C4-2B (cell line): Measurements from ENCODE around the gene SPATA3.

Source experiments
- H3K27ac ChIP-seq: fragments of 450-650 bp; 2 replicates; pipeline ENCODE4 v1.5.1; 2017
- ZFX ChIP-seq: fragments of 450-650 bp; IDR thresholded peaks from 2 replicates; pipeline ENCODE4 v1.6.1; 2017
- TF ChIP-seq, protein P1 (sequence below): fragments of 450-650 bp; conservative IDR thresholded peaks from 2 replicates; pipeline ENCODE4 v1.5.1; 2017; ENCODE audit warnings: mild to moderate bottlenecking

SPATA3 gene

GRCh38 chr2:231033147-231034132 lies 37.5 kb downstream of the SPATA3 start:
- H3K27ac ChIP-seq: peak overlapping the region; percentile 68
- TF ChIP-seq, protein P1, sequence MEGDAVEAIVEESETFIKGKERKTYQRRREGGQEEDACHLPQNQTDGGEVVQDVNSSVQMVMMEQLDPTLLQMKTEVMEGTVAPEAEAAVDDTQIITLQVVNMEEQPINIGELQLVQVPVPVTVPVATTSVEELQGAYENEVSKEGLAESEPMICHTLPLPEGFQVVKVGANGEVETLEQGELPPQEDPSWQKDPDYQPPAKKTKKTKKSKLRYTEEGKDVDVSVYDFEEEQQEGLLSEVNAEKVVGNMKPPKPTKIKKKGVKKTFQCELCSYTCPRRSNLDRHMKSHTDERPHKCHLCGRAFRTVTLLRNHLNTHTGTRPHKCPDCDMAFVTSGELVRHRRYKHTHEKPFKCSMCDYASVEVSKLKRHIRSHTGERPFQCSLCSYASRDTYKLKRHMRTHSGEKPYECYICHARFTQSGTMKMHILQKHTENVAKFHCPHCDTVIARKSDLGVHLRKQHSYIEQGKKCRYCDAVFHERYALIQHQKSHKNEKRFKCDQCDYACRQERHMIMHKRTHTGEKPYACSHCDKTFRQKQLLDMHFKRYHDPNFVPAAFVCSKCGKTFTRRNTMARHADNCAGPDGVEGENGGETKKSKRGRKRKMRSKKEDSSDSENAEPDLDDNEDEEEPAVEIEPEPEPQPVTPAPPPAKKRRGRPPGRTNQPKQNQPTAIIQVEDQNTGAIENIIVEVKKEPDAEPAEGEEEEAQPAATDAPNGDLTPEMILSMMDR: no peak
- no peak for TF ChIP-seq ZFX

- peak overlapping the region; percentile 51 for H3K27ac ChIP-seq
- no peak for TF ChIP-seq ZFX
- TF ChIP-seq, protein P1: no peak
Measured at GRCh38 chr2:231034291-231034882, 38.5 kb downstream of the SPATA3 start.

DNA sequence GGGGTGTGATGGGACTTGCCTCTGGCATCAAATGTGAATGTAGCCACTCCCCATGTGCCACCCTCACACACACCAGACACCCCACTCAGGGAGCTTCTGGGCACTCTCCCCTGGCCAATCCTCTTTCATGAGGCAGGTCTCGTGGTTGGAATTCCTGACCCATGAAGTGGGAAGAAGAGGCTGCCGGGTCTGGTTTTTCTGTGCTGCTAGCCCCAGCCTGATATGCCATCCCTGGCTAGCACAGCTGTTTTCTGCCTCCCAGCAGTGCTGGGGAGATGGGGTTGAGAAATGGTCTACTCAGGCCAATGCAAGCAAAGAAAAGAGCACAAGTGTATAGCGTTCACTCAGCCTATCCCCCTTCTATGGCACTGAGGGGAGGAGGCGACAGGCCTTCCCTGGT lies 40.2 kb downstream of the SPATA3 start:
- H3K27ac ChIP-seq: no peak overlapping the region; the same call in 1 of the 2 replicates
- TF ChIP-seq, protein P1: no peak
- no peak for TF ChIP-seq ZFX

DNA sequence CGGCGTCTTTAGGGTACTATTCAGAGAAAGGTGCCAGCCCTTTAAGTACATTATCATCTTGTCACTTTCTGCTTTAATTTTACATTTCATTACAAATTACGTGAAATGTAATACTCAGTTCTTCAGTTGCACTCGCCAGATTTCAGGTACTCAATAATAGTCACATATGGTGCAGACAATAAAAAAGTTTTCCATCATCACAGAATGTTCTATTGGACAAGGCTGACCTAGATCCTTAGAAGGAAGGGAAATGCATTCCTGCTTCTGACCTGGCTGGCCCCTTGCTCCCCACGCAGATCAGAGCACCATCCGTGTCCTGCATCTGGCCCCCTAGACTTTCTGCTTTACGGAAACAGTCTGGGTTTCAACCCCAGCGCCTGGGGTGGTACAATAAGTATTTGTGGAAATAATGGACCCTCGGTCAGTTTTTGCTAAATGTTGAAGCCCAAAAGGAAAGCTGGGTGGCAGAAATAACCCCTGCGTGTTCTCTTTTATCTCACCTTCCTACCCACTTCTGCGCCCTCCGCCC lies 40.7 kb downstream of the SPATA3 start:
- H3K27ac ChIP-seq: peak overlapping the region; percentile 68; the same call in 1 of the 2 replicates
- no peak for TF ChIP-seq ZFX
- TF ChIP-seq, protein P1: no peak

DNA sequence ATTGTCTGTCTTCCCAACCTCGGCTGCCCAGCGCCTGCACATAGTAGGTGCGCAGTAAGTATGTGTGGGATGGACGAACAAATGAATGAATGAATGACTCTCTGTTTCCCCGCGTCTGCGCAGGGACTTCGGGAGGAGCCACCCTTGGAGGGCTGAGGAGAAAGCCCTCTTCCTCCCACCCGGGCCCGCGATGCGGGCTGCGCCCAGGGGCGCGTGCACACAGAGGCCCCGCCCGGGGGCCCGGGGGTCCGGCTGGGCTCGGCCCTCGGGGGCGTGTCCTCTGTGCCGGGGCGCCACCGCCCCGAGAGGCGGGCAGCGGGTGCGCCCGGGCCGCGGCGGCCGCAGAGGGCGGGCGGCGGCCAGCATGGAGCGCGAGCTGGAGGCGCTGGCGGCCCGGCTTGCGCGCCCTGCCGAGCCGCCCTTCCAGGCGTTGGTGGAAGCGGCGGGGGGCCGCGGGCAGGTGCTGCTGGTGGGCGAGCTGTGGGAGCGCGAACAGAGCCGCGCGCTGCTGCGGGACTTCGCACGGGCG lies 41.3 kb downstream of the SPATA3 start, which contains the start of gene C2orf72:
Gene C2orf72 (plus strand): TSS at position 322 of the 529 bp plus-strand sequence. CDS start 43 bp downstream, at position 365.
- TF ChIP-seq, protein P1: no peak
- no peak for TF ChIP-seq ZFX
- H3K27ac ChIP-seq: peak within 1 kb of the TSS; percentile 68

DNA sequence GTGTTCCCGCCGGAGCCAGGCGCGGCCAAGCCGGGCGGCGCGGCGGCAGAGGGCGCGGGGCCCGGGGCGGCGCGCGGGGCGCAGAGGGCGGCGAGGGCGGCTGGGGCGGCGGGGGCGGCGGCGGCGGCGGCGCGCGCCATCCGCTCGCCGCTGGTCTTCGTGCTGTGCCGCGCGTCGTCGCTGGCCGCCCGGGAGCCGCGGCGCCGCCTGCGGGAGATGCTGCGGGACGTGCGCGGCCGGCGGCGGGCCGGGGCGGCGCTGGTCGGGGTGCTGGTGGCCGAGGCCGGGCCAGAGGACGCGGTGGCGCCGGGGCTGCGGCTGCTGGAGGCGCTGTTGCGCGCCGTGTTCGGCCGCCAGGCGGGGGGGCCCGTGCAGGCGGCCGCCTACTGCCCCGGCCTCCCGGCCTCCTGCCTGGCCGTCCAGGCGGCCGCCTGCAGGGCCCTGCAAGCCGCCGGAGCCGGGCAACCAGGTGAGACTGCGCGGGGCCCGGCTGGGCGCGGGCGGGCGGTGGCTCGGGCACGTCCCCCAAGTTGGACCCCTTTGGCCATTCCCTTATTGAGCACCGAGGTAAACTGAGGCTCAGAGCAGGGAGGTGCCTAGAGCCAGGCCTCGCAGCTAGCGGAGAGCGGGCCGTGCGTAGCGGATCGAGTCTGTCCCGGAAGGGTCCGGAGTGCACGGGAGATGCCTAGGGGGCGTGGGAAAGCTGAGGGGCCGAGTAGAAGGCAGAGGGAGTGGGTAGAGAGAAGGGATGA lies 42.0 kb downstream of the SPATA3 start:
- no peak for TF ChIP-seq ZFX
- TF ChIP-seq, protein P1: no peak; the same call in 1 of the 2 replicates
- peak overlapping the region; percentile 68 for H3K27ac ChIP-seq
